Neural cell (in vitro differentiated cells): ENCODE measurements around the gene RAB40B.

Experiments
- EZH2 ChIP-seq: fragments of 200-600, 300-800 bp; shearing (Covaris generic), sonication (generic); IDR thresholded peaks from 2 replicates; pipeline ENCODE4 v1.6.1; 2014; ENCODE audit warnings: antibody characterized with exemption, low read length, borderline replicate concordance, mild to moderate bottlenecking; ENCODE audit not compliant: insufficient read depth, poor library complexity, severe bottlenecking
- POLR2AphosphoS5 ChIP-seq: IDR thresholded peaks from 2 replicates; pipeline ENCODE4 v1.6.1; 2012
- RAD21 ChIP-seq: fragments of 450-650 bp; conservative IDR thresholded peaks from 2 replicates; pipeline ENCODE4 v1.6.1; 2014; ENCODE audit warnings: antibody characterized with exemption, mild to moderate bottlenecking, moderate library complexity
- TF ChIP-seq, protein P1 (sequence below): fragments of 450-650 bp; IDR thresholded peaks from 2 replicates; pipeline ENCODE4 v1.5.1; 2014; ENCODE audit warnings: antibody characterized with exemption, mild to moderate bottlenecking, moderate library complexity; ENCODE audit not compliant: poor library complexity, severe bottlenecking
- TF ChIP-seq, protein P2 (sequence below): IDR thresholded peaks from 2 replicates; pipeline ENCODE4 v1.6.1; 2012; ENCODE audit warnings: borderline replicate concordance

DNA sequence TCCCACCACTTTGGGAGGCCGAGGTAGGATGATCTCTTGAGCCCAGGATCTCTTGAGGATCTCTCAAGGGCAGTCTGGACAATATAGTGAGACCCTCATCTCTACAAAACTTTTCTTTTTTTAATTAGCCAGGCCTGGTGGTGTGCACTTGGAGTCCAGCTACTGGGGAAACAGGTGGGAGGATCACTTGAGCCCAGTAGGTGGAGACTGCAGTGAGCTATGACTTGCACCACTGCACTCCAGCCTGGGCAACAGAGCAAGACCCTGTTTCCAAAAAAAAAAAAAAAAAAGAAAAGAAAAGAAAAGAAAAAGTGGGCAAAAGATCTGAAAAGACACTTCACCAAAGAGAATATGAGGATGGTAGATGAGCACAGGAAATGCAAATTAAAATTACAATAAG, 15.0 kb downstream of the RAB40B start:
- TF ChIP-seq, protein P1, sequence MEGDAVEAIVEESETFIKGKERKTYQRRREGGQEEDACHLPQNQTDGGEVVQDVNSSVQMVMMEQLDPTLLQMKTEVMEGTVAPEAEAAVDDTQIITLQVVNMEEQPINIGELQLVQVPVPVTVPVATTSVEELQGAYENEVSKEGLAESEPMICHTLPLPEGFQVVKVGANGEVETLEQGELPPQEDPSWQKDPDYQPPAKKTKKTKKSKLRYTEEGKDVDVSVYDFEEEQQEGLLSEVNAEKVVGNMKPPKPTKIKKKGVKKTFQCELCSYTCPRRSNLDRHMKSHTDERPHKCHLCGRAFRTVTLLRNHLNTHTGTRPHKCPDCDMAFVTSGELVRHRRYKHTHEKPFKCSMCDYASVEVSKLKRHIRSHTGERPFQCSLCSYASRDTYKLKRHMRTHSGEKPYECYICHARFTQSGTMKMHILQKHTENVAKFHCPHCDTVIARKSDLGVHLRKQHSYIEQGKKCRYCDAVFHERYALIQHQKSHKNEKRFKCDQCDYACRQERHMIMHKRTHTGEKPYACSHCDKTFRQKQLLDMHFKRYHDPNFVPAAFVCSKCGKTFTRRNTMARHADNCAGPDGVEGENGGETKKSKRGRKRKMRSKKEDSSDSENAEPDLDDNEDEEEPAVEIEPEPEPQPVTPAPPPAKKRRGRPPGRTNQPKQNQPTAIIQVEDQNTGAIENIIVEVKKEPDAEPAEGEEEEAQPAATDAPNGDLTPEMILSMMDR = no peak
- no peak for TF ChIP-seq POLR2AphosphoS5
- TF ChIP-seq EZH2 = no peak
- no peak for TF ChIP-seq RAD21
- TF ChIP-seq, protein P2, sequence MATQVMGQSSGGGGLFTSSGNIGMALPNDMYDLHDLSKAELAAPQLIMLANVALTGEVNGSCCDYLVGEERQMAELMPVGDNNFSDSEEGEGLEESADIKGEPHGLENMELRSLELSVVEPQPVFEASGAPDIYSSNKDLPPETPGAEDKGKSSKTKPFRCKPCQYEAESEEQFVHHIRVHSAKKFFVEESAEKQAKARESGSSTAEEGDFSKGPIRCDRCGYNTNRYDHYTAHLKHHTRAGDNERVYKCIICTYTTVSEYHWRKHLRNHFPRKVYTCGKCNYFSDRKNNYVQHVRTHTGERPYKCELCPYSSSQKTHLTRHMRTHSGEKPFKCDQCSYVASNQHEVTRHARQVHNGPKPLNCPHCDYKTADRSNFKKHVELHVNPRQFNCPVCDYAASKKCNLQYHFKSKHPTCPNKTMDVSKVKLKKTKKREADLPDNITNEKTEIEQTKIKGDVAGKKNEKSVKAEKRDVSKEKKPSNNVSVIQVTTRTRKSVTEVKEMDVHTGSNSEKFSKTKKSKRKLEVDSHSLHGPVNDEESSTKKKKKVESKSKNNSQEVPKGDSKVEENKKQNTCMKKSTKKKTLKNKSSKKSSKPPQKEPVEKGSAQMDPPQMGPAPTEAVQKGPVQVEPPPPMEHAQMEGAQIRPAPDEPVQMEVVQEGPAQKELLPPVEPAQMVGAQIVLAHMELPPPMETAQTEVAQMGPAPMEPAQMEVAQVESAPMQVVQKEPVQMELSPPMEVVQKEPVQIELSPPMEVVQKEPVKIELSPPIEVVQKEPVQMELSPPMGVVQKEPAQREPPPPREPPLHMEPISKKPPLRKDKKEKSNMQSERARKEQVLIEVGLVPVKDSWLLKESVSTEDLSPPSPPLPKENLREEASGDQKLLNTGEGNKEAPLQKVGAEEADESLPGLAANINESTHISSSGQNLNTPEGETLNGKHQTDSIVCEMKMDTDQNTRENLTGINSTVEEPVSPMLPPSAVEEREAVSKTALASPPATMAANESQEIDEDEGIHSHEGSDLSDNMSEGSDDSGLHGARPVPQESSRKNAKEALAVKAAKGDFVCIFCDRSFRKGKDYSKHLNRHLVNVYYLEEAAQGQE = no peak
